ENCODE measurements around the gene C8A. TPM values are rescaled to one million over a fixed set of nuclear protein-coding genes. Genes with fewer than 3 reads are reported as not detected.

Gene C8A
- total RNA-seq, 3 donors from 2014 or later = not detected

- no peak for DNase-seq
- no peak for ATAC-seq
- Histone ChIP-seq H3K36me3 (ENCODE audit: low read depth) (no peaks in the 10 kb centered on the region), H3K9me3 (no peaks in the 10 kb centered on the region), H3K4me3 (no peak overlapping the region), H3K4me1 (ENCODE audit: low read depth) (no peaks in the 10 kb centered on the region)
- intact Hi-C loops (cut with DNase I, micrococcal nuclease) = no loop called here
- no peak for TF ChIP-seq CTCF (IDR thresholded peaks at IDR 0.05)
These were observed 30.3 kb upstream of the C8A start for GRCh38 chr1:56824271-56824670.

- H3K4me3 ChIP-seq = no peak overlapping the region
- intact Hi-C loops (cut with DNase I, micrococcal nuclease) = no loop called here
- no peak for TF ChIP-seq CTCF (IDR thresholded peaks at IDR 0.05)
- no peaks in the 10 kb centered on the region for H3K4me1 ChIP-seq (ENCODE audit: low read depth)
- ATAC-seq (no peak), DNase-seq (no peak)
- no peaks in the 10 kb centered on the region for H3K36me3 ChIP-seq (ENCODE audit: low read depth)
- H3K9me3 ChIP-seq = no peaks in the 10 kb centered on the region
These were observed 29.7 kb upstream of the C8A start for GRCh38 chr1:56824938-56825337.

GRCh38 chr1:56825436-56825835, 29.2 kb upstream of the C8A start:
- TF ChIP-seq CTCF (IDR thresholded peaks at IDR 0.05) = no peak
- ATAC-seq = no peak

GRCh38 chr1:56827711-56828110, 26.9 kb upstream of the C8A start:
- no peak for TF ChIP-seq CTCF (IDR thresholded peaks at IDR 0.05)
- no peaks in the 10 kb centered on the region for H3K36me3 ChIP-seq (ENCODE audit: low read depth)
- no peaks in the 10 kb centered on the region for H3K4me1 ChIP-seq (ENCODE audit: low read depth)
- no peaks in the 10 kb centered on the region for H3K9me3 ChIP-seq
- intact Hi-C loops (cut with DNase I, micrococcal nuclease) = no loop called here
- ATAC-seq (no peak), DNase-seq (no peak)
- H3K4me3 ChIP-seq = no peak overlapping the region

More at GRCh38 chr1:56825436-56825835, 29.2 kb upstream of the C8A start:
- no peak for DNase-seq
- Histone ChIP-seq H3K9me3 (no peaks in the 10 kb centered on the region), H3K4me1 (ENCODE audit: low read depth) (no peaks in the 10 kb centered on the region), H3K36me3 (ENCODE audit: low read depth) (no peaks in the 10 kb centered on the region), H3K4me3 (no peak overlapping the region)
- intact Hi-C loops (cut with DNase I, micrococcal nuclease) = no loop called here

GRCh38 chr1:56830052-56830451, 24.5 kb upstream of the C8A start:
- no peak for TF ChIP-seq CTCF (IDR thresholded peaks at IDR 0.05)
- no peaks in the 10 kb centered on the region for H3K36me3 ChIP-seq (ENCODE audit: low read depth)
- H3K9me3 ChIP-seq = no peaks in the 10 kb centered on the region
- ATAC-seq (no peak), DNase-seq (no peak)
- no peak overlapping the region for H3K4me3 ChIP-seq
- intact Hi-C loops (cut with DNase I, micrococcal nuclease) = no loop called here
- no peaks in the 10 kb centered on the region for H3K4me1 ChIP-seq (ENCODE audit: low read depth)

Measured in mucosa of descending colon (tissue), 3 donors.